GM12878 (cell line): ENCODE data around the gene PRPSAP1. TPM values are rescaled to one million over a fixed set of nuclear protein-coding genes. Genes with fewer than 3 reads are reported as not detected.

ENCODE experiments used
- BACH1 ChIP-seq: fragments of 450-650 bp; IDR thresholded peaks from 2 replicates; pipeline ENCODE4 v1.6.1; 2017; ENCODE audit warnings: mild to moderate bottlenecking, borderline replicate concordance
- BCL11A ChIP-seq: IDR thresholded peaks from 2 replicates; pipeline ENCODE4 v1.6.1; 2011; ENCODE audit warnings: low read depth, low read length
- CBX3 ChIP-seq: fragments of 200-600 bp; sonication (generic); IDR thresholded peaks from 2 replicates; pipeline ENCODE4 v1.6.1; 2016; ENCODE audit warnings: low read depth, borderline replicate concordance
- EGR1 ChIP-seq, 2 experiments: IDR thresholded peaks; 1 replicate in 1 of 2; 2 replicates in 1 of 2; pipeline ENCODE4 v1.6.1; 2011 to 2012; ENCODE audit warnings: low read depth in 2 of 2, low read length in 2 of 2, borderline replicate concordance in 1 of 2, mild to moderate bottlenecking in 1 of 2, moderate library complexity in 1 of 2
- FOXK2 ChIP-seq: fragments of 450-650 bp; IDR thresholded peaks from 2 replicates; pipeline ENCODE4 v1.6.1; 2017; ENCODE audit warnings: mild to moderate bottlenecking, moderate library complexity
- GATAD2B ChIP-seq: fragments of 450-650 bp; conservative IDR thresholded peaks from 2 replicates; pipeline ENCODE4 v1.6.1; 2017; ENCODE audit warnings: low read depth, mild to moderate bottlenecking, moderate library complexity
- HDAC6 ChIP-seq: fragments of 200-600 bp; sonication (generic); IDR thresholded peaks from one replicate; pipeline ENCODE4 v1.8.0; 2017; ENCODE audit warnings: antibody characterized with exemption; ENCODE audit not compliant: unreplicated experiment
- JUND ChIP-seq: IDR thresholded peaks from 2 replicates; pipeline ENCODE4 v1.6.1; 2012; ENCODE audit warnings: low read depth, mild to moderate bottlenecking, low read length, improper control_type of control experiment, moderate library complexity
- KDM1A ChIP-seq: fragments of 200-600 bp; sonication (generic); IDR thresholded peaks from 2 replicates; pipeline ENCODE4 v1.6.1; 2016; ENCODE audit warnings: borderline replicate concordance
- LARP7 ChIP-seq: fragments of 450-650 bp; IDR thresholded peaks from 2 replicates; pipeline ENCODE4 v1.6.1; 2017; ENCODE audit warnings: mild to moderate bottlenecking
- NR2C1 ChIP-seq: fragments of 450-650 bp; IDR thresholded peaks from 2 replicates; pipeline ENCODE4 v1.6.1; 2017; ENCODE audit warnings: antibody characterized with exemption, mild to moderate bottlenecking, moderate library complexity
- POLR2A ChIP-seq: IDR thresholded peaks from 2 replicates; pipeline ENCODE4 v1.6.1; 2011; ENCODE audit warnings: low read depth, mild to moderate bottlenecking, low read length
- SREBF2 ChIP-seq: IDR thresholded peaks from 2 replicates; pipeline ENCODE4 v1.6.1; 2012; ENCODE audit warnings: mild to moderate bottlenecking, low read length
- SUZ12 ChIP-seq: fragments of 200-600 bp; sonication (generic); IDR thresholded peaks from one replicate; pipeline ENCODE4 v1.6.1; 2018; ENCODE audit warnings: antibody characterized with exemption, mild to moderate bottlenecking; ENCODE audit not compliant: unreplicated experiment
- TBL1XR1 ChIP-seq: IDR thresholded peaks from 2 replicates; pipeline ENCODE4 v1.6.1; 2012; ENCODE audit warnings: low read depth, low read length, improper control_type of control experiment
- WRNIP1 ChIP-seq: IDR thresholded peaks from 2 replicates; pipeline ENCODE4 v1.6.1; 2011; ENCODE audit warnings: low read depth, low read length, improper control_type of control experiment, borderline replicate concordance
- YY1 ChIP-seq: IDR thresholded peaks from 2 replicates; pipeline ENCODE4 v1.6.1; 2011; ENCODE audit warnings: low read depth, mild to moderate bottlenecking, low read length
- ZSCAN29 ChIP-seq: fragments of 450-650 bp; IDR thresholded peaks from 2 replicates; pipeline ENCODE4 v1.6.1; 2017; ENCODE audit warnings: mild to moderate bottlenecking, moderate library complexity
- ZZZ3 ChIP-seq: IDR thresholded peaks from 2 replicates; pipeline ENCODE4 v1.6.1; 2011; ENCODE audit warnings: low read depth; ENCODE audit not compliant: control insufficient read depth, insufficient read length
- polyA plus RNA-seq, 11 experiments: library from polyadenylated mRNA; depleted of rRNA in 4 of 11; unstranded in 6 of 11; stranded (reverse) in 5 of 11; fragments of >200 nt; fragmentation: Nextera tagmentation in 4 of 11; fragmentation: Illumina TruSeq in 1 of 11; extraction: Ambion mirVana in 4 of 11; extraction: Trizol in 1 of 11; gene quantifications; 1 replicate in 1 of 11; 2 replicates in 10 of 11; pipeline versions ENCODE4 v1.2.1 to v1.2.3, GENCODE V29; 2011 to 2016; ENCODE audit warnings: inconsistent platforms in 2 of 11, missing spikeins in 2 of 11, low read depth in 1 of 11
- total RNA-seq, 4 experiments: library from RNA; depleted of rRNA in 3 of 4; stranded (reverse); fragments of >200 nt in 3 of 4; fragmentation: Illumina TruSeq in 1 of 4; extraction: Trizol in 1 of 4; gene quantifications; 2 replicates each; pipeline versions ENCODE4 v1.2.1 to v1.2.3, GENCODE V29; 2013 to 2021
- TF ChIP-seq, protein P1 (sequence below): fragments of 450-650 bp; IDR thresholded peaks from 2 replicates; pipeline ENCODE4 v1.6.1; 2014; ENCODE audit warnings: mild to moderate bottlenecking
- TF ChIP-seq, protein P2 (sequence below): fragments of 450-650 bp; conservative IDR thresholded peaks from 2 replicates; pipeline ENCODE4 v1.6.1; 2017; ENCODE audit warnings: mild to moderate bottlenecking, moderate library complexity
- TF ChIP-seq, protein P3 (sequence below): fragments of 450-650 bp; IDR thresholded peaks from 2 replicates; pipeline ENCODE4 v1.6.1; 2017; ENCODE audit warnings: mild to moderate bottlenecking, low read depth, inconsistent platforms; ENCODE audit not compliant: poor library complexity, severe bottlenecking
- TF ChIP-seq, protein P4 (sequence below): IDR thresholded peaks from 2 replicates; pipeline ENCODE4 v1.6.1; 2012; ENCODE audit warnings: low read length, inconsistent platforms
- TF ChIP-seq, protein P5 (sequence below): IDR thresholded peaks from 2 replicates; pipeline ENCODE4 v1.6.1; 2011; ENCODE audit warnings: low read depth, low read length, improper control_type of control experiment, borderline replicate concordance

PRPSAP1 gene
- total and polyA plus RNA-seq, 10 of the 15 experiments (the other 5 are each of a cell fraction or from before 2014, with no cell fraction given), result 15.8 to 84.2 (median 44.2) TPM

DNA sequence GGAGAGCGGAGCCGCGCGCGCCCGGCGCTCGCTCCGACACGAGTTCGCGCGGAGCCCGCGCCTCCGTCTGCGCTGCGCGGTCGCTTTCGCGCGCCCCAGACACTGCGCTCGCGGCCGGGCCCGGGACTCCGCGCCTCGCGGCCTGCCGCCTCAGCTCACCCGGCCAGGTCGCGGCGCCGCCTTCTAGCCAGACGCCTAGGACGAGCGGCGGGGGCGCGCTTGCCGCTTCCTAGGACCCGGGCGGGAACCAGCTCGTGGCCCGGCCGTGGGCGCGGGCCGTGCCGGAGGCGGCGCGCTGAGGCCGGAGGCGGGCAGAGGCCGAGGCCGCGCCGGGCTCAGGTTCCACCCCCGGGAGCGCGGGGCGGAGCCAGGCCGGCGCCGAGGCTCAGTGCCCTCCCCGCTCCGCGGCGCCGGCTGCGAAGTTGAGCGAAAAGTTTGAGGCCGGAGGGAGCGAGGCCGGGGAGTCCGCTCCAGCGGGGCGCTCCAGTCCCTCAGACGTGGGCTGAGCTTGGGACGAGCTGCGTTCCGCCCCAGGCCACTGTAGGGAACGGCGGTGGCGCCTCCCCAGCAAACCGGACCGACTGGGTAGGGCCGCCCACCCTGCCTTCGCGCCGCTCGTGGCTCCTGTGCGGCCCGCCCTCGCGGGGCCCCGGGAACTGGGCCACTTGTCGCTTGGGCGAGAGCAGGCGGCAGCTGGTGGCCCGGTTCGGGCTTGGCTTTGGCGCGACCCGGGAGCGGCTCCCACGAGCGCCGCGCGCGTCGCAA, 30.7 kb upstream of the PRPSAP1 start, which contains the start of gene SPHK1 (continued):
- TF ChIP-seq, protein P1, sequence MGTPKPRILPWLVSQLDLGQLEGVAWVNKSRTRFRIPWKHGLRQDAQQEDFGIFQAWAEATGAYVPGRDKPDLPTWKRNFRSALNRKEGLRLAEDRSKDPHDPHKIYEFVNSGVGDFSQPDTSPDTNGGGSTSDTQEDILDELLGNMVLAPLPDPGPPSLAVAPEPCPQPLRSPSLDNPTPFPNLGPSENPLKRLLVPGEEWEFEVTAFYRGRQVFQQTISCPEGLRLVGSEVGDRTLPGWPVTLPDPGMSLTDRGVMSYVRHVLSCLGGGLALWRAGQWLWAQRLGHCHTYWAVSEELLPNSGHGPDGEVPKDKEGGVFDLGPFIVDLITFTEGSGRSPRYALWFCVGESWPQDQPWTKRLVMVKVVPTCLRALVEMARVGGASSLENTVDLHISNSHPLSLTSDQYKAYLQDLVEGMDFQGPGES, result no peak
- TF ChIP-seq BACH1 (0 out of 2 replicates have a peak, but pooled peaks have one; percentile 47), HDAC6 (peak; percentile 88), CBX3 (no peak), BCL11A (no peak), SUZ12 (no peak), WRNIP1 (no peak), TBL1XR1 (no peak), LARP7 (peak; percentile 64), ZSCAN29 (0 out of 2 replicates have a peak, but pooled peaks have one; percentile 29), YY1 (no peak; the same call in 1 of the 2 replicates), GATAD2B (peak; percentile 76; the same call in 1 of the 2 replicates), NR2C1 (no peak), ZZZ3 (no peak), JUND (no peak), FOXK2 (no peak), KDM1A (no peak), EGR1 (IDR thresholded peaks at IDR 0.05; ENCODE audit: borderline replicate concordance in 1 of 2, low read depth in 2 of 2, low read length in 2 of 2) (peak in 1 of 2 experiments; percentile 49; a peak in 1 of 3 replicates), SREBF2 (no peak), POLR2A (no peak)
- TF ChIP-seq, protein P2, sequence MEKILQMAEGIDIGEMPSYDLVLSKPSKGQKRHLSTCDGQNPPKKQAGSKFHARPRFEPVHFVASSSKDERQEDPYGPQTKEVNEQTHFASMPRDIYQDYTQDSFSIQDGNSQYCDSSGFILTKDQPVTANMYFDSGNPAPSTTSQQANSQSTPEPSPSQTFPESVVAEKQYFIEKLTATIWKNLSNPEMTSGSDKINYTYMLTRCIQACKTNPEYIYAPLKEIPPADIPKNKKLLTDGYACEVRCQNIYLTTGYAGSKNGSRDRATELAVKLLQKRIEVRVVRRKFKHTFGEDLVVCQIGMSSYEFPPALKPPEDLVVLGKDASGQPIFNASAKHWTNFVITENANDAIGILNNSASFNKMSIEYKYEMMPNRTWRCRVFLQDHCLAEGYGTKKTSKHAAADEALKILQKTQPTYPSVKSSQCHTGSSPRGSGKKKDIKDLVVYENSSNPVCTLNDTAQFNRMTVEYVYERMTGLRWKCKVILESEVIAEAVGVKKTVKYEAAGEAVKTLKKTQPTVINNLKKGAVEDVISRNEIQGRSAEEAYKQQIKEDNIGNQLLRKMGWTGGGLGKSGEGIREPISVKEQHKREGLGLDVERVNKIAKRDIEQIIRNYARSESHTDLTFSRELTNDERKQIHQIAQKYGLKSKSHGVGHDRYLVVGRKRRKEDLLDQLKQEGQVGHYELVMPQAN, result 0 out of 2 replicates have a peak, but pooled peaks have one; percentile 27
- TF ChIP-seq, protein P3, sequence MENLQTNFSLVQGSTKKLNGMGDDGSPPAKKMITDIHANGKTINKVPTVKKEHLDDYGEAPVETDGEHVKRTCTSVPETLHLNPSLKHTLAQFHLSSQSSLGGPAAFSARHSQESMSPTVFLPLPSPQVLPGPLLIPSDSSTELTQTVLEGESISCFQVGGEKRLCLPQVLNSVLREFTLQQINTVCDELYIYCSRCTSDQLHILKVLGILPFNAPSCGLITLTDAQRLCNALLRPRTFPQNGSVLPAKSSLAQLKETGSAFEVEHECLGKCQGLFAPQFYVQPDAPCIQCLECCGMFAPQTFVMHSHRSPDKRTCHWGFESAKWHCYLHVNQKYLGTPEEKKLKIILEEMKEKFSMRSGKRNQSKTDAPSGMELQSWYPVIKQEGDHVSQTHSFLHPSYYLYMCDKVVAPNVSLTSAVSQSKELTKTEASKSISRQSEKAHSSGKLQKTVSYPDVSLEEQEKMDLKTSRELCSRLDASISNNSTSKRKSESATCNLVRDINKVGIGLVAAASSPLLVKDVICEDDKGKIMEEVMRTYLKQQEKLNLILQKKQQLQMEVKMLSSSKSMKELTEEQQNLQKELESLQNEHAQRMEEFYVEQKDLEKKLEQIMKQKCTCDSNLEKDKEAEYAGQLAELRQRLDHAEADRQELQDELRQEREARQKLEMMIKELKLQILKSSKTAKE, result no peak
- TF ChIP-seq, protein P4, sequence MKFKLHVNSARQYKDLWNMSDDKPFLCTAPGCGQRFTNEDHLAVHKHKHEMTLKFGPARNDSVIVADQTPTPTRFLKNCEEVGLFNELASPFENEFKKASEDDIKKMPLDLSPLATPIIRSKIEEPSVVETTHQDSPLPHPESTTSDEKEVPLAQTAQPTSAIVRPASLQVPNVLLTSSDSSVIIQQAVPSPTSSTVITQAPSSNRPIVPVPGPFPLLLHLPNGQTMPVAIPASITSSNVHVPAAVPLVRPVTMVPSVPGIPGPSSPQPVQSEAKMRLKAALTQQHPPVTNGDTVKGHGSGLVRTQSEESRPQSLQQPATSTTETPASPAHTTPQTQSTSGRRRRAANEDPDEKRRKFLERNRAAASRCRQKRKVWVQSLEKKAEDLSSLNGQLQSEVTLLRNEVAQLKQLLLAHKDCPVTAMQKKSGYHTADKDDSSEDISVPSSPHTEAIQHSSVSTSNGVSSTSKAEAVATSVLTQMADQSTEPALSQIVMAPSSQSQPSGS, result no peak
- TF ChIP-seq, protein P5, sequence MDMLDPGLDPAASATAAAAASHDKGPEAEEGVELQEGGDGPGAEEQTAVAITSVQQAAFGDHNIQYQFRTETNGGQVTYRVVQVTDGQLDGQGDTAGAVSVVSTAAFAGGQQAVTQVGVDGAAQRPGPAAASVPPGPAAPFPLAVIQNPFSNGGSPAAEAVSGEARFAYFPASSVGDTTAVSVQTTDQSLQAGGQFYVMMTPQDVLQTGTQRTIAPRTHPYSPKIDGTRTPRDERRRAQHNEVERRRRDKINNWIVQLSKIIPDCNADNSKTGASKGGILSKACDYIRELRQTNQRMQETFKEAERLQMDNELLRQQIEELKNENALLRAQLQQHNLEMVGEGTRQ, result no peak
